SK-N-SH (cell line): ENCODE results near the gene YEATS4. TPM values are rescaled to one million over a fixed set of nuclear protein-coding genes. Genes with fewer than 3 reads are reported as not detected.

ENCODE experiments used
- CTCF ChIA-PET: fragments of 300-600, 350-600 bp; formaldehyde crosslinking; extraction: SDS; loops from one replicate; lab custom pipeline; 2021; lab: Yijun Ruan, JAX
- POLR2A ChIA-PET: fragments of 350-600 bp; sonication (Branson Sonifier 250); formaldehyde crosslinking; extraction: SDS; loops from one replicate; lab custom pipeline; 2020; ENCODE audit warnings: antibody characterized with exemption, inconsistent platforms; lab: Yijun Ruan, JAX
- DNase-seq: peaks from one replicate; pipeline ENCODE4 v3.0.0; 2012
- H2AFZ ChIP-seq: fragments of 200-600 bp; sonication (generic); 2 replicates; pipeline ENCODE4 v1.8.1; 2016; ENCODE audit warnings: antibody characterized with exemption, mild to moderate bottlenecking, low read depth
- H3F3A ChIP-seq: fragments of 200-600 bp; sonication (generic); replicated peaks from 2 replicates; pipeline ENCODE3; 2016; ENCODE audit warnings: antibody characterized with exemption, mild to moderate bottlenecking; ENCODE audit not compliant: insufficient read depth
- H3K27ac ChIP-seq, 2 experiments: fragments of 200-500 bp in 1 of 2; fragments of 200-600 bp in 1 of 2; sonication (Bioruptor generic) in 1 of 2; sonication (generic), shearing (Covaris generic) in 1 of 2; 2 replicates each; pipeline versions ENCODE4 v1.5.1 to v1.6.1; 2014 to 2016; ENCODE audit warnings: low read depth in 2 of 2, inconsistent platforms in 1 of 2, low read length in 1 of 2, mild to moderate bottlenecking in 1 of 2, mixed read lengths in 1 of 2
- H3K27me3 ChIP-seq: fragments of 200-600 bp; sonication (generic), shearing (Covaris generic); 2 replicates; pipeline ENCODE4 v1.6.1; 2016; ENCODE audit warnings: mixed run types; ENCODE audit not compliant: insufficient read depth
- H3K36me3 ChIP-seq, 2 experiments: fragments of 200-500 bp in 1 of 2; fragments of 200-600 bp in 1 of 2; sonication (Bioruptor generic) in 1 of 2; sonication (generic) in 1 of 2; replicated peaks in 1 of 2; 2 replicates each; pipeline versions ENCODE3 to v1.5.1; 2014 to 2016; ENCODE audit warnings: low read length in 1 of 2, mild to moderate bottlenecking in 1 of 2; ENCODE audit not compliant: insufficient read depth in 2 of 2, control insufficient read depth in 1 of 2
- H3K4me1 ChIP-seq, 2 experiments: fragments of 200-500 bp in 1 of 2; fragments of 200-600 bp in 1 of 2; sonication (Bioruptor generic) in 1 of 2; sonication (generic), shearing (Covaris generic) in 1 of 2; 2 replicates each; pipeline versions ENCODE4 v1.5.1 to v1.6.1; 2014 to 2016; ENCODE audit warnings: low read depth in 1 of 2, low read length in 1 of 2, mixed run types in 1 of 2; ENCODE audit not compliant: insufficient read depth in 2 of 2, control insufficient read depth in 1 of 2
- H3K4me2 ChIP-seq: fragments of 200-600 bp; sonication (generic), shearing (Covaris generic); 2 replicates; pipeline ENCODE4 v1.6.1; 2017; ENCODE audit warnings: mixed run types
- H3K4me3 ChIP-seq, 2 experiments: fragments of 200-500 bp in 1 of 2; fragments of 200-600 bp in 1 of 2; sonication (Bioruptor generic) in 1 of 2; sonication (generic), shearing (Covaris generic) in 1 of 2; 2 replicates each; pipeline versions ENCODE4 v1.5.1 to v1.8.1; 2014 to 2016; ENCODE audit warnings: low read depth in 2 of 2, inconsistent platforms in 1 of 2, low read length in 1 of 2, mild to moderate bottlenecking in 1 of 2, mixed read lengths in 1 of 2, moderate library complexity in 1 of 2
- H3K79me2 ChIP-seq: fragments of 200-600 bp; sonication (generic); 2 replicates; pipeline ENCODE4 v1.8.1; 2017; ENCODE audit warnings: mild to moderate bottlenecking; ENCODE audit not compliant: insufficient read depth
- H3K9ac ChIP-seq: fragments of 200-600 bp; sonication (generic); 2 replicates; pipeline ENCODE4 v1.6.1; 2017; ENCODE audit warnings: mixed run types
- H3K9me2 ChIP-seq: fragments of 200-600 bp; sonication (generic); 2 replicates; pipeline ENCODE4 v1.6.1; 2017; ENCODE audit warnings: mixed run types
- H3K9me3 ChIP-seq: fragments of 200-600 bp; sonication (generic); 2 replicates; pipeline ENCODE4 v1.6.1; 2017; ENCODE audit warnings: mixed run types, mild to moderate bottlenecking, moderate library complexity
- H4K20me1 ChIP-seq: fragments of 200-600 bp; sonication (generic); 2 replicates; pipeline ENCODE4 v1.6.1; 2017; ENCODE audit warnings: mild to moderate bottlenecking, mixed run types; ENCODE audit not compliant: insufficient read depth
- EP300 ChIP-seq, 2 experiments: IDR thresholded peaks; 2 replicates each; pipeline versions ENCODE4 v1.4.0 to v1.6.1; 2012; ENCODE audit warnings: borderline replicate concordance in 1 of 2, low read depth in 1 of 2, low read length in 1 of 2
- EZH2phosphoT487 ChIP-seq: fragments of 200-600 bp; sonication (generic); IDR thresholded peaks from 2 replicates; pipeline ENCODE4 v1.6.1; 2017; ENCODE audit warnings: low read depth, mixed run types, mild to moderate bottlenecking, antibody characterized with exemption, moderate library complexity, borderline replicate concordance
- FOSL2 ChIP-seq: IDR thresholded peaks from 2 replicates; pipeline ENCODE4 v1.4.0; 2012; ENCODE audit warnings: low read depth, mild to moderate bottlenecking, moderate library complexity, borderline replicate concordance
- FOXJ3 ChIP-seq: sonication (generic); formaldehyde crosslinking; IDR thresholded peaks from 2 replicates; pipeline ENCODE4 v1.5.1; 2020; ENCODE audit warnings: mild to moderate bottlenecking, missing genetic modification reagents
- GABPA ChIP-seq: IDR thresholded peaks from 2 replicates; pipeline ENCODE4 v1.4.0; 2012; ENCODE audit warnings: low read depth, mild to moderate bottlenecking
- GATA2 ChIP-seq: sonication (generic); formaldehyde crosslinking; IDR thresholded peaks from 2 replicates; pipeline ENCODE4 v1.5.0; 2020; ENCODE audit warnings: mild to moderate bottlenecking, missing genetic modification reagents
- JUND ChIP-seq: IDR thresholded peaks from 2 replicates; pipeline ENCODE4 v1.4.0; 2012
- MAX ChIP-seq: IDR thresholded peaks from 2 replicates; pipeline ENCODE4 v1.4.0; 2012; ENCODE audit warnings: low read depth
- MEF2A ChIP-seq: IDR thresholded peaks from 2 replicates; pipeline ENCODE4 v1.4.0; 2012; ENCODE audit warnings: low read depth, borderline replicate concordance
- MXI1 ChIP-seq: IDR thresholded peaks from 2 replicates; pipeline ENCODE4 v1.6.1; 2012; ENCODE audit warnings: mild to moderate bottlenecking, low read depth, low read length, improper control_type of control experiment
- NFIC ChIP-seq: IDR thresholded peaks from 2 replicates; pipeline ENCODE4 v1.4.0; 2012; ENCODE audit warnings: borderline replicate concordance
- NRF1 ChIP-seq: IDR thresholded peaks from 2 replicates; pipeline ENCODE4 v1.6.1; 2012; ENCODE audit warnings: low read depth, mild to moderate bottlenecking, low read length
- POLR2AphosphoS5 ChIP-seq: IDR thresholded peaks from 2 replicates; pipeline ENCODE4 v1.6.1; 2012; ENCODE audit warnings: low read depth, low read length
- RAD21 ChIP-seq: IDR thresholded peaks from 2 replicates; pipeline ENCODE4 v1.6.1; 2012; ENCODE audit warnings: mild to moderate bottlenecking, low read length
- RFX5 ChIP-seq: IDR thresholded peaks from 2 replicates; pipeline ENCODE4 v1.6.1; 2012; ENCODE audit warnings: mild to moderate bottlenecking, improper control_type of control experiment, low read length
- RXRA ChIP-seq: IDR thresholded peaks from 2 replicates; pipeline ENCODE4 v1.4.0; 2012; ENCODE audit warnings: low read depth, mild to moderate bottlenecking, borderline replicate concordance
- SMC3 ChIP-seq: IDR thresholded peaks from 2 replicates; pipeline ENCODE4 v1.6.1; 2012; ENCODE audit warnings: low read depth, low read length, improper control_type of control experiment
- TAF1 ChIP-seq: IDR thresholded peaks from 2 replicates; pipeline ENCODE4 v1.6.1; 2012; ENCODE audit warnings: low read depth, mild to moderate bottlenecking, low read length, moderate library complexity, borderline replicate concordance
- USF1 ChIP-seq: IDR thresholded peaks from 2 replicates; pipeline ENCODE4 v1.4.0; 2012; ENCODE audit warnings: low read depth, borderline replicate concordance
- USF2 ChIP-seq: fragments of 150-350 bp; IDR thresholded peaks from 2 replicates; pipeline ENCODE4 v1.6.1; 2017; ENCODE audit warnings: antibody characterized with exemption, low read length, low read depth, borderline replicate concordance
- WGBS: methylation state at CpG from one replicate; pipeline ENCODE4 v1.1.6; 2017; ENCODE audit warnings: low lambda C conversion rate; 5-methylcytosine and 5-hydroxymethylcytosine counted together
- polyA plus RNA-seq, 3 experiments: library from polyadenylated mRNA; depleted of rRNA; stranded (reverse); fragments of >200 nt; gene quantifications; 2 replicates each; pipeline ENCODE4 v1.2.3, GENCODE V29; 2012

The YEATS4 gene
- polyA plus RNA-seq, 1 of the 3 experiments (the other 2 are of a cell fraction), result 11.4 TPM

GRCh38 chr12:69332815-69333358 lies 26.7 kb upstream of the YEATS4 start:
- H2AFZ ChIP-seq, result no peak overlapping the region
- H3K27me3 ChIP-seq, result peaks cover 9% of the 10 kb centered on the region; the same call in 1 of the 2 replicates
- no peaks in the 10 kb centered on the region for H3K9me3 ChIP-seq
- no peaks in the 10 kb centered on the region; a peak in 1 of 4 replicates for H3K4me1 ChIP-seq
- H3K9ac ChIP-seq, result no peak overlapping the region
- H3K9me2 ChIP-seq, result no peaks in the 10 kb centered on the region
- H3K4me3 ChIP-seq, result no peak overlapping the region
- H3K36me3 ChIP-seq, result no peaks in the 10 kb centered on the region
- no peak overlapping the region for H3K27ac ChIP-seq
- no peak for TF ChIP-seq MXI1
- no peak for TF ChIP-seq FOXJ3 (CRISPR knock-in tag)
- TF ChIP-seq EP300 (IDR thresholded peaks at IDR 0.05; ENCODE audit: borderline replicate concordance in 1 of 2, low read depth in 1 of 2, low read length in 1 of 2), result no peak
- no peak for TF ChIP-seq GABPA
- TF ChIP-seq GATA2 (CRISPR knock-in tag), result no peak
- no peak for TF ChIP-seq USF1
- TF ChIP-seq JUND, result no peak
- no peak for TF ChIP-seq POLR2AphosphoS5
- TF ChIP-seq RAD21, result no peak
- no peak for TF ChIP-seq NFIC
- no peak for TF ChIP-seq USF2
- TF ChIP-seq MAX, result no peak
- no peak for TF ChIP-seq EZH2phosphoT487
- TF ChIP-seq FOSL2, result no peak
- no peak for TF ChIP-seq NRF1
- TF ChIP-seq RXRA, result no peak
- no peak for TF ChIP-seq RFX5
- TF ChIP-seq TAF1, result no peak
- no peak for TF ChIP-seq MEF2A
- TF ChIP-seq SMC3, result no peak
- ChIA-PET CTCF (interaction anchor here (2.1 kb wide), 1 partner anchor 238 kb away, joined by 7 read pairs; no protein-coding TSS in a partner anchor), POLR2A (no interaction called here)
- 86% methylated on average over 6 of the region's 6 CpGs for WGBS
- no peak for DNase-seq
- H3K79me2 ChIP-seq, result no peaks in the 10 kb centered on the region
- H3K4me2 ChIP-seq, result no peak overlapping the region
- H4K20me1 ChIP-seq, result no peaks in the 10 kb centered on the region
- no peaks in the 10 kb centered on the region for H3F3A ChIP-seq
